ENCODE results near the gene MSRB3. TPM values are rescaled to one million over a fixed set of nuclear protein-coding genes. Genes with fewer than 3 reads are reported as not detected.

MSRB3 gene
- total and polyA plus RNA-seq, 2 donors (not counting 3 experiments of a cell fraction or from before 2014, with no cell fraction given), result 20.0 to 59.3 TPM

- Histone ChIP-seq H2AFZ (ENCODE audit: low read depth, low read length) (no peak overlapping the region), H3K4me1 (ENCODE audit: control insufficient read depth, extremely low read depth, insufficient read depth, low read length) (no peaks in the 10 kb centered on the region), H4K20me1 (replicated peaks; ENCODE audit: control insufficient read depth, extremely low read depth, insufficient read depth, low read length) (no peaks in the 10 kb centered on the region), H3K4me2 (ENCODE audit: insufficient read depth, low read length) (no peak overlapping the region), H3K9me1 (replicated peaks; ENCODE audit: control insufficient read depth, extremely low read depth, insufficient read depth, low read length) (no peaks in the 10 kb centered on the region), H3K9ac (replicated peaks; ENCODE audit: extremely low read depth, insufficient read depth, low read length) (no peak overlapping the region), H3K36me3 (ENCODE audit: control insufficient read depth in 2 of 2, extremely low read depth in 1 of 2, insufficient read depth in 2 of 2, low read length in 2 of 2) (no peaks in the 10 kb centered on the region), H3K4me3 (replicated peaks in 1 of 3; ENCODE audit: insufficient read depth in 1 of 3, low read depth in 1 of 3, low read length in 3 of 3) (no peak overlapping the region), H3K27ac (ENCODE audit: insufficient read depth, low read depth, low read length) (no peak overlapping the region), H3K9me3 (replicated peaks; ENCODE audit: control insufficient read depth, insufficient read depth, low read length) (no peaks in the 10 kb centered on the region), H3K79me2 (ENCODE audit: control insufficient read depth, insufficient read depth, low read length) (no peaks in the 10 kb centered on the region), H3K27me3 (ENCODE audit: control insufficient read depth in 2 of 2, insufficient read depth in 2 of 2, low read length in 2 of 2) (no peaks in the 10 kb centered on the region)
- ChIA-PET POLR2A (interaction anchor here (0.7 kb wide), 1 partner anchor 13 kb away, joined by 3 read pairs; no protein-coding TSS in a partner anchor), CTCF (interaction anchor here (1.0 kb wide), 2 partner anchors 12 to 46 kb away, joined by 3 to 4 read pairs; no protein-coding TSS in a partner anchor)
- TF ChIP-seq POLR2AphosphoS5 (IDR thresholded peaks at IDR 0.05; ENCODE audit: insufficient read depth, low read depth, low read length), result no peak
- no peak for TF ChIP-seq MAX (IDR thresholded peaks at IDR 0.05; ENCODE audit: insufficient read depth, insufficient read length)
- no peak for TF ChIP-seq JUN (IDR thresholded peaks at IDR 0.05; ENCODE audit: borderline replicate concordance, insufficient read depth, insufficient read length, low read depth)
- no peak for TF ChIP-seq GATA2 (IDR thresholded peaks at IDR 0.05; ENCODE audit: insufficient read depth, insufficient read length, low read depth, low read length)
- no peak for TF ChIP-seq MYC (IDR thresholded peaks at IDR 0.05; ENCODE audit: low read depth, low read length)
- TF ChIP-seq EZH2 (IDR thresholded peaks at IDR 0.05; ENCODE audit: borderline replicate concordance, low read depth, low read length, severe bottlenecking), result no peak
- TF ChIP-seq CTCF (IDR thresholded peaks at IDR 0.05; ENCODE audit: extremely low read depth in 1 of 2, insufficient read depth in 1 of 2, low read depth in 1 of 2, low read length in 2 of 2), result no peak
- TF ChIP-seq POLR2A (IDR thresholded peaks at IDR 0.05; ENCODE audit: low read depth, low read length), result no peak
- TF ChIP-seq FOS (IDR thresholded peaks at IDR 0.05; ENCODE audit: borderline replicate concordance, insufficient read depth, low read length), result no peak
- DNase-seq (ENCODE audit: low read depth, low spot score) (peak; percentile 30), FAIRE-seq (no peak)
- no TSS peak for BruUV-seq (replicated peaks)
- dilution Hi-C loops (cut with MboI; ENCODE audit: extremely low pct_ligation_motif_present, low sequenced_read_pairs), result no loop called here
- intact Hi-C loops (cut with micrococcal nuclease), result no loop called here
Measured at GRCh38 chr12:65510584-65511050, 232.1 kb downstream of the MSRB3 start.
